Tibial nerve (tissue), 4 donors: ENCODE measurements around the gene NBEA. TPM values are rescaled to one million over a fixed set of nuclear protein-coding genes. Genes with fewer than 3 reads are reported as not detected.

Experiments
- DNase-seq, 2 donors: peaks; one replicate each; pipeline ENCODE4 v3.0.0-alpha.2; 2019; ENCODE audit warnings: low spot score in 2 of 2
- H3K27ac ChIP-seq, 4 donors: fragments of 200-600 bp; sonication (generic) in 3 of 4; one replicate each; pipeline ENCODE4 v1.5.1; 2017 to 2019; ENCODE audit warnings: mild to moderate bottlenecking in 1 of 4
- H3K27me3 ChIP-seq, 2 donors: fragments of 200-600 bp; sonication (generic) in 1 of 2; one replicate each; pipeline versions ENCODE4 v1.5.1 to v1.6.0; 2017 to 2019
- H3K36me3 ChIP-seq, 3 donors: fragments of 200-600 bp; sonication (generic); one replicate each; pipeline ENCODE4 v1.5.1; 2018 to 2019
- H3K4me1 ChIP-seq, 4 donors: fragments of 200-600 bp; sonication (generic) in 3 of 4; one replicate each; pipeline ENCODE4 v1.5.1; 2017 to 2019
- H3K4me3 ChIP-seq, 4 donors: fragments of 200-600 bp; sonication (generic) in 3 of 4; one replicate each; pipeline ENCODE4 v1.5.1; 2017 to 2019; ENCODE audit warnings: mild to moderate bottlenecking in 1 of 4, moderate library complexity in 1 of 4
- H3K9me3 ChIP-seq, 4 donors: fragments of 200-600 bp; sonication (generic) in 3 of 4; one replicate each; pipeline ENCODE4 v1.5.1; 2017 to 2019
- CTCF ChIP-seq, 5 experiments: fragments of 200-600 bp in 3 of 5; fragments of 450-650 bp in 2 of 5; sonication (generic) in 3 of 5; IDR thresholded peaks; one replicate each; pipeline ENCODE4 v1.5.1; 2016 to 2019; ENCODE audit warnings: antibody characterized with exemption in 5 of 5, mild to moderate bottlenecking in 3 of 5, moderate library complexity in 2 of 5
- EP300 ChIP-seq, 2 donors: sonication (generic); formaldehyde crosslinking; IDR thresholded peaks; one replicate each; pipeline ENCODE4 v1.6.1; 2017; ENCODE audit warnings: antibody characterized with exemption in 2 of 2, mild to moderate bottlenecking in 1 of 2
- POLR2A ChIP-seq, 2 donors: fragments of 450-650 bp; IDR thresholded peaks; one replicate each; pipeline ENCODE4 v1.6.1; 2017; ENCODE audit warnings: antibody characterized with exemption in 2 of 2, mild to moderate bottlenecking in 2 of 2, moderate library complexity in 2 of 2
- WGBS, 2 donors: methylation state at CpG; one replicate each; pipeline ENCODE4 v1.1.5; 2018; 5-methylcytosine and 5-hydroxymethylcytosine counted together
- total RNA-seq, 4 donors: library from RNA; depleted of rRNA; stranded (reverse); fragments of >200 nt; gene quantifications; one replicate each; pipeline ENCODE4 v1.1.0, GENCODE V29; 2016

The NBEA gene
- total RNA-seq, 4 donors from 2014 or later, result 9.0 to 11.9 (median 10.5) TPM

- Histone ChIP-seq H3K4me3 (no peak overlapping the region), H3K4me1 (no peaks in the 10 kb centered on the region), H3K36me3 (peaks cover 0 to 10% (median 0%) of the 10 kb centered on the region in 3 donors), H3K9me3 (no peaks in the 10 kb centered on the region), H3K27me3 (no peaks in the 10 kb centered on the region), H3K27ac (no peak overlapping the region)
- 70 to 77% methylated on average over 5 of the region's 5 CpGs for WGBS, 2 donors
- peak in 1 of 2 donors; percentile 30 for DNase-seq
- TF ChIP-seq EP300 (IDR thresholded peaks at IDR 0.05) (no peak), POLR2A (IDR thresholded peaks at IDR 0.05) (no peak), CTCF (IDR thresholded peaks at IDR 0.05) (peak; percentile 35 to 68 (median 53))
Measured at GRCh38 chr13:35630551-35631275, 688.6 kb downstream of the NBEA start.

- H3K4me1 ChIP-seq, result no peaks in the 10 kb centered on the region
- H3K9me3 ChIP-seq, result no peaks in the 10 kb centered on the region
- DNase-seq, result no peak
- H3K27ac ChIP-seq, result no peak overlapping the region
- no peak for TF ChIP-seq EP300 (IDR thresholded peaks at IDR 0.05)
- no peak for TF ChIP-seq CTCF (IDR thresholded peaks at IDR 0.05)
- TF ChIP-seq POLR2A (IDR thresholded peaks at IDR 0.05), result no peak
- no peak overlapping the region for H3K4me3 ChIP-seq
- peaks cover 0 to 10% (median 0%) of the 10 kb centered on the region in 3 donors for H3K36me3 ChIP-seq
- H3K27me3 ChIP-seq, result no peaks in the 10 kb centered on the region
Measured at GRCh38 chr13:35631666-35632065, 689.6 kb downstream of the NBEA start.

GRCh38 chr13:35643625-35644024, 701.6 kb downstream of the NBEA start:
- Histone ChIP-seq H3K36me3 (no peaks in the 10 kb centered on the region), H3K27ac (no peak overlapping the region), H3K4me3 (no peak overlapping the region), H3K4me1 (no peaks in the 10 kb centered on the region), H3K9me3 (no peaks in the 10 kb centered on the region), H3K27me3 (no peaks in the 10 kb centered on the region)
- TF ChIP-seq CTCF (IDR thresholded peaks at IDR 0.05) (no peak), POLR2A (IDR thresholded peaks at IDR 0.05) (no peak), EP300 (IDR thresholded peaks at IDR 0.05) (no peak)
- WGBS, 2 donors, result 47 to 56% methylated on average over 3 of the region's 3 CpGs
- DNase-seq, result no peak

- WGBS, 2 donors, result 91 to 92% methylated on average over 7 of the region's 7 CpGs
- Histone ChIP-seq H3K9me3 (no peaks in the 10 kb centered on the region), H3K4me1 (no peaks in the 10 kb centered on the region), H3K36me3 (peaks cover 0 to 11% (median 0%) of the 10 kb centered on the region in 3 donors), H3K27ac (no peak overlapping the region), H3K4me3 (no peak overlapping the region), H3K27me3 (no peaks in the 10 kb centered on the region)
- TF ChIP-seq EP300 (IDR thresholded peaks at IDR 0.05) (no peak), CTCF (IDR thresholded peaks at IDR 0.05) (no peak), POLR2A (IDR thresholded peaks at IDR 0.05) (no peak)
- DNase-seq, result no peak
Measured at GRCh38 chr13:35646056-35646774, 704.1 kb downstream of the NBEA start.

GRCh38 chr13:35648201-35648600, 706.1 kb downstream of the NBEA start:
- Histone ChIP-seq H3K36me3 (peaks cover 0 to 17% (median 0%) of the 10 kb centered on the region in 3 donors), H3K9me3 (no peaks in the 10 kb centered on the region), H3K27ac (no peak overlapping the region), H3K4me1 (no peaks in the 10 kb centered on the region), H3K4me3 (no peak overlapping the region), H3K27me3 (no peaks in the 10 kb centered on the region)
- TF ChIP-seq EP300 (IDR thresholded peaks at IDR 0.05) (no peak), CTCF (IDR thresholded peaks at IDR 0.05) (no peak), POLR2A (IDR thresholded peaks at IDR 0.05) (no peak)
- 50% methylated on average over 4 of the region's 4 CpGs for WGBS, 2 donors
- DNase-seq, result no peak
